T-cell (primary cell): ENCODE results near the gene FAM151B. TPM values are rescaled to one million over a fixed set of nuclear protein-coding genes. Genes with fewer than 3 reads are reported as not detected.
"Not testable (repeated sequence)": the region's sequence is repeated elsewhere in the genome, so short reads cannot be mapped to it uniquely, and the experiment has no call there.

Experiments used
- ATAC-seq, 4 experiments: fragments of 200-7000 bp in 3 of 4; fragments of 150-1000 bp in 1 of 4; cut with Tn5 transposase; replicated peaks in 1 of 4; 1 replicate in 3 of 4; 2 replicates in 1 of 4; pipeline ENCODE4 v1.10.0; 2021; ENCODE audit warnings: moderate library complexity in 3 of 4, mild to moderate bottlenecking in 2 of 4, moderate number of reproducible peaks in 1 of 4
- CTCF ChIA-PET, 2 donors: fragments of 300-600 bp; sonication (Branson Sonifier 250); formaldehyde crosslinking; loops; one replicate each; lab custom pipeline; 2022; ENCODE audit warnings: antibody characterized with exemption in 2 of 2; lab: Charles Lee
- POLR2A ChIA-PET, 2 donors: fragments of 300-600 bp; sonication (Branson Sonifier 250); formaldehyde crosslinking; loops; one replicate each; lab custom pipeline; 2022; ENCODE audit warnings: antibody characterized with exemption in 2 of 2; lab: Charles Lee
- DNase-seq, 35 experiments: peaks; one replicate each; pipeline versions ENCODE4 v3.0.0 to v3.0.0-alpha.2; 2013 to 2023
- H3K27ac ChIP-seq: one replicate; pipeline ENCODE4 v1.5.1; 2013; ENCODE audit warnings: low read length
- H3K27me3 ChIP-seq, 2 experiments: replicated peaks in 1 of 2; 1 replicate in 1 of 2; 2 replicates in 1 of 2; pipeline versions ENCODE4 v1.6.1 to v1.7.0; 2013; ENCODE audit warnings: low read length in 1 of 2, mixed read lengths in 1 of 2; ENCODE audit not compliant: control insufficient read depth in 2 of 2, insufficient read depth in 2 of 2; ENCODE audit errors: extremely low read depth in 1 of 2
- H3K36me3 ChIP-seq, 2 donors: 1 replicate in 1 of 2; 2 replicates in 1 of 2; pipeline versions ENCODE4 v1.6.1 to v1.7.0; 2013; ENCODE audit warnings: low read length in 1 of 2; ENCODE audit not compliant: control insufficient read depth in 2 of 2, insufficient read depth in 1 of 2; ENCODE audit errors: extremely low read depth in 1 of 2
- H3K4me1 ChIP-seq, 2 experiments: 1 replicate in 1 of 2; 2 replicates in 1 of 2; pipeline versions ENCODE4 v1.6.1 to v1.7.0; 2013; ENCODE audit warnings: low read length in 2 of 2, mixed read lengths in 1 of 2; ENCODE audit not compliant: insufficient read depth in 2 of 2, control insufficient read depth in 1 of 2; ENCODE audit errors: extremely low read depth in 1 of 2
- H3K4me3 ChIP-seq, 2 donors: 1 replicate in 1 of 2; 2 replicates in 1 of 2; pipeline versions ENCODE4 v1.5.1 to v1.7.0; 2013; ENCODE audit warnings: mild to moderate bottlenecking in 2 of 2, low read length in 1 of 2, moderate library complexity in 1 of 2; ENCODE audit not compliant: control insufficient read depth in 1 of 2; ENCODE audit errors: extremely low read depth in 1 of 2
- H3K9me3 ChIP-seq: 2 replicates; pipeline ENCODE4 v1.7.0; 2013
- H3K27ac Mint-ChIP-seq, 2 donors: one replicate each; pipeline ENCODE4 v1.8.0; 2020 to 2021; ENCODE audit warnings: mild to moderate bottlenecking in 2 of 2, mixed read lengths in 2 of 2
- H3K27me3 Mint-ChIP-seq, 2 donors: one replicate each; pipeline ENCODE4 v1.8.0; 2021 to 2022; ENCODE audit warnings: mixed read lengths in 2 of 2
- H3K36me3 Mint-ChIP-seq: one replicate; pipeline ENCODE4 v1.8.0; 2021; ENCODE audit warnings: mixed read lengths
- H3K4me1 Mint-ChIP-seq, 3 donors: one replicate each; pipeline ENCODE4 v1.8.0; 2020 to 2022; ENCODE audit warnings: mixed read lengths in 3 of 3, mild to moderate bottlenecking in 1 of 3
- H3K4me3 Mint-ChIP-seq, 3 donors: one replicate each; pipeline ENCODE4 v1.8.0; 2020 to 2022; ENCODE audit warnings: mild to moderate bottlenecking in 3 of 3, mixed read lengths in 3 of 3, moderate library complexity in 3 of 3
- H3K9me3 Mint-ChIP-seq, 3 donors: one replicate each; pipeline ENCODE4 v1.8.0; 2020 to 2022; ENCODE audit warnings: mixed read lengths in 3 of 3
- WGBS: methylation state at CpG from one replicate; pipeline ENCODE4 v1.1.5; 2013; ENCODE audit warnings: missing lambda C conversion rate; ENCODE audit not compliant: insufficient coverage; 5-methylcytosine and 5-hydroxymethylcytosine counted together
- total RNA-seq, 35 experiments: library from RNA in 6 of 35; stranded (reverse) in 6 of 35; fragments of 120-200 nt in 1 of 35; gene quantifications; one replicate each; pipeline versions ENCODE4 v1.2.1 to v1.2.4 and lab custom pipeline; 2013 to 2026

FAM151B gene
- total RNA-seq, 5 donors from 2014 or later (not counting 1 experiment from before 2014, with no cell fraction given): 0.30 to 0.53 (median 0.44) TPM; not detected in 1

GRCh38 chr5:80466669-80467485 lies 21.0 kb upstream of the FAM151B start:
- H3K27ac ChIP-seq: no peak overlapping the region
- H3K4me3 ChIP-seq: no peak overlapping the region
- peaks cover 8 to 20% of the 10 kb centered on the region in 2 donors for H3K36me3 ChIP-seq
- ChIA-PET POLR2A (interaction anchor here in 1 of 2 donors (1.0 kb wide), 1 partner anchor 19 kb away, joined by 3 read pairs; no protein-coding TSS in a partner anchor), CTCF (no interaction called here)
- Mint-ChIP-seq H3K27me3 (no peaks in the 10 kb centered on the region), H3K27ac (no peak overlapping the region), H3K36me3 (peaks cover 78% of the 10 kb centered on the region), H3K9me3 (peaks cover 15 to 41% (median 33%) of the 10 kb centered on the region in 3 donors), H3K4me3 (no peak overlapping the region), H3K4me1 (no peaks in the 10 kb centered on the region)
- 100% methylated on average over 1 of the region's 4 CpGs for WGBS
- ATAC-seq (no peak), DNase-seq (no peak)
- peaks cover 2% of the 10 kb centered on the region for H3K9me3 ChIP-seq
- H3K27me3 ChIP-seq: no peaks in the 10 kb centered on the region
- no peaks in the 10 kb centered on the region for H3K4me1 ChIP-seq

- no peak overlapping the region for H3K4me3 Mint-ChIP-seq
- Histone ChIP-seq H3K4me3 (no peak overlapping the region), H3K4me1 (no peaks in the 10 kb centered on the region), H3K9me3 (no peaks in the 10 kb centered on the region), H3K36me3 (peaks cover 4 to 16% of the 10 kb centered on the region in 2 donors), H3K27me3 (no peaks in the 10 kb centered on the region), H3K27ac (no peak overlapping the region)
- POLR2A ChIA-PET: no interaction called here
- peaks cover 77% of the 10 kb centered on the region for H3K36me3 Mint-ChIP-seq
- H3K27ac Mint-ChIP-seq: no peak overlapping the region
- DNase-seq (no peak), ATAC-seq (no peak)
- no peaks in the 10 kb centered on the region for H3K27me3 Mint-ChIP-seq
- WGBS: no CpG with 5 or more reads among the region's 1 CpG
- H3K4me1 Mint-ChIP-seq: no peaks in the 10 kb centered on the region
- CTCF ChIA-PET: no interaction called here
- H3K9me3 Mint-ChIP-seq: peaks cover 15 to 33% (median 24%) of the 10 kb centered on the region in 3 donors
These were observed 19.8 kb upstream of the FAM151B start for GRCh38 chr5:80468131-80468530.

- POLR2A ChIA-PET, H3K27ac Mint-ChIP-seq, H3K9me3 ChIP-seq, H3K4me1 ChIP-seq, CTCF ChIA-PET, DNase-seq, H3K27me3 Mint-ChIP-seq, H3K4me1 Mint-ChIP-seq, H3K4me3 ChIP-seq, H3K27me3 ChIP-seq, ATAC-seq, H3K27ac ChIP-seq, H3K4me3 Mint-ChIP-seq: not testable (repeated sequence)
- no CpG with 5 or more reads among the region's 2 CpGs for WGBS
- peaks cover 75% of the 10 kb centered on the region for H3K36me3 Mint-ChIP-seq
- peaks cover 4 to 29% of the 10 kb centered on the region in 2 donors for H3K36me3 ChIP-seq
- peaks cover 8 to 17% (median 8%) of the 10 kb centered on the region in 3 donors for H3K9me3 Mint-ChIP-seq
These were observed 17.3 kb upstream of the FAM151B start for GRCh38 chr5:80470631-80471030.

GRCh38 chr5:80474929-80475328 lies 13.0 kb upstream of the FAM151B start:
- Histone ChIP-seq H3K4me1 (no peaks in the 10 kb centered on the region), H3K36me3 (peaks cover 9 to 21% of the 10 kb centered on the region in 2 donors), H3K27ac (no peak overlapping the region), H3K9me3 (no peaks in the 10 kb centered on the region), H3K4me3 (no peak overlapping the region), H3K27me3 (no peaks in the 10 kb centered on the region)
- no CpG with 5 or more reads among the region's 2 CpGs for WGBS
- H3K4me3 Mint-ChIP-seq: no peak overlapping the region
- POLR2A ChIA-PET: no interaction called here
- no peak for DNase-seq
- H3K27ac Mint-ChIP-seq: no peak overlapping the region
- no peaks in the 10 kb centered on the region for H3K27me3 Mint-ChIP-seq
- no peaks in the 10 kb centered on the region for H3K4me1 Mint-ChIP-seq
- H3K9me3 Mint-ChIP-seq: peaks cover 3 to 12% (median 4%) of the 10 kb centered on the region in 3 donors
- H3K36me3 Mint-ChIP-seq: peaks cover 61% of the 10 kb centered on the region
- ATAC-seq: no peak
- CTCF ChIA-PET: no interaction called here

GRCh38 chr5:80479713-80480112 lies 8.2 kb upstream of the FAM151B start:
- no peaks in the 10 kb centered on the region for H3K27me3 Mint-ChIP-seq
- H3K4me1 Mint-ChIP-seq: no peaks in the 10 kb centered on the region
- no peak overlapping the region for H3K4me3 Mint-ChIP-seq
- H3K27ac ChIP-seq: no peak overlapping the region
- H3K27ac Mint-ChIP-seq: no peak overlapping the region
- no peaks in the 10 kb centered on the region for H3K27me3 ChIP-seq
- H3K4me3 ChIP-seq: no peak overlapping the region
- peaks cover 5 to 12% of the 10 kb centered on the region in 2 donors for H3K36me3 ChIP-seq
- DNase-seq (no peak), ATAC-seq (no peak)
- peaks cover 0 to 14% (median 12%) of the 10 kb centered on the region in 3 donors for H3K9me3 Mint-ChIP-seq
- ChIA-PET CTCF (interaction anchor here in 1 of 2 donors (0.7 kb wide), 1 partner anchor 1031 kb away, joined by 3 read pairs; no protein-coding TSS in a partner anchor), POLR2A (no interaction called here)
- H3K9me3 ChIP-seq: no peaks in the 10 kb centered on the region
- peaks cover 44% of the 10 kb centered on the region for H3K36me3 Mint-ChIP-seq
- no peaks in the 10 kb centered on the region for H3K4me1 ChIP-seq

- no peaks in the 10 kb centered on the region for H3K9me3 ChIP-seq
- ChIA-PET POLR2A (no interaction called here), CTCF (no interaction called here)
- 83% methylated on average over 2 of the region's 2 CpGs for WGBS
- peaks cover 5% of the 10 kb centered on the region in 2 donors for H3K36me3 ChIP-seq
- H3K27ac ChIP-seq: no peak overlapping the region
- H3K4me1 ChIP-seq: no peaks in the 10 kb centered on the region
- Mint-ChIP-seq H3K9me3 (peaks cover 0 to 14% (median 12%) of the 10 kb centered on the region in 3 donors), H3K27me3 (no peaks in the 10 kb centered on the region), H3K36me3 (peaks cover 39% of the 10 kb centered on the region), H3K27ac (no peak overlapping the region), H3K4me3 (no peak overlapping the region), H3K4me1 (no peaks in the 10 kb centered on the region)
- no peak overlapping the region for H3K4me3 ChIP-seq
- DNase-seq (no peak), ATAC-seq (no peak)
- no peaks in the 10 kb centered on the region for H3K27me3 ChIP-seq
These were observed 7.5 kb upstream of the FAM151B start for GRCh38 chr5:80480354-80480753.
